ENCODE measurements around the gene PPIF.
A peak's percentile ranks its signal among the peaks of the same experiment; 100 is the strongest.

The PPIF gene

GRCh38 chr10:79372871-79373270 lies 25.6 kb downstream of the PPIF start (continued):
- TF ChIP-seq ZSCAN16 (tag by site-specific recombination; IDR thresholded peaks at IDR 0.05) = no peak
- no peak for TF ChIP-seq ZNF561 (tag by site-specific recombination; IDR thresholded peaks at IDR 0.05; ENCODE audit: borderline replicate concordance)
- no peak for TF ChIP-seq ZNF302 (tag by site-specific recombination; IDR thresholded peaks at IDR 0.05; ENCODE audit: low read depth)
- TF ChIP-seq, protein P1, sequence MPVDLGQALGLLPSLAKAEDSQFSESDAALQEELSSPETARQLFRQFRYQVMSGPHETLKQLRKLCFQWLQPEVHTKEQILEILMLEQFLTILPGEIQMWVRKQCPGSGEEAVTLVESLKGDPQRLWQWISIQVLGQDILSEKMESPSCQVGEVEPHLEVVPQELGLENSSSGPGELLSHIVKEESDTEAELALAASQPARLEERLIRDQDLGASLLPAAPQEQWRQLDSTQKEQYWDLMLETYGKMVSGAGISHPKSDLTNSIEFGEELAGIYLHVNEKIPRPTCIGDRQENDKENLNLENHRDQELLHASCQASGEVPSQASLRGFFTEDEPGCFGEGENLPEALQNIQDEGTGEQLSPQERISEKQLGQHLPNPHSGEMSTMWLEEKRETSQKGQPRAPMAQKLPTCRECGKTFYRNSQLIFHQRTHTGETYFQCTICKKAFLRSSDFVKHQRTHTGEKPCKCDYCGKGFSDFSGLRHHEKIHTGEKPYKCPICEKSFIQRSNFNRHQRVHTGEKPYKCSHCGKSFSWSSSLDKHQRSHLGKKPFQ (tag by site-specific recombination; IDR thresholded peaks at IDR 0.05) = no peak

- no peaks in the 10 kb centered on the region for H3K36me3 ChIP-seq (ENCODE audit: control insufficient read depth in 2 of 2, insufficient read depth in 1 of 2, low read length in 2 of 2)
- H3K4me3 ChIP-seq (ENCODE audit: low read depth, low read length) = no peak overlapping the region
- ChIA-PET POLR2A (interaction anchor here (0.7 to 1.1 kb wide), 3 partner anchors 25 to 113 kb away, joined by 3 read pairs; no protein-coding TSS in a partner anchor), CTCF (interaction anchor here (0.6 to 5.2 kb wide), 46 partner anchors 8 to 782 kb away, joined by 3 to 85 read pairs (median 5); no protein-coding TSS in a partner anchor)
- H3K27ac ChIP-seq (ENCODE audit: extremely low read depth, low read depth, low read length) = no peak overlapping the region
- no peaks in the 10 kb centered on the region for H3K4me1 ChIP-seq (ENCODE audit: control insufficient read depth, insufficient read depth, low read length)
- H3K9me3 ChIP-seq (ENCODE audit: control insufficient read depth, insufficient read depth, low read depth, low read length) = no peaks in the 10 kb centered on the region
- TF ChIP-seq ZNF214 (tag by site-specific recombination; IDR thresholded peaks at IDR 0.05; ENCODE audit: borderline replicate concordance) (no peak), ZNF501 (tag by site-specific recombination; IDR thresholded peaks at IDR 0.05) (no peak), ZNF658 (tag by site-specific recombination; IDR thresholded peaks at IDR 0.05) (no peak), KLF8 (tag by site-specific recombination; IDR thresholded peaks at IDR 0.05) (peak; percentile 34; the same call in 1 of the 2 replicates), KLF17 (tag by site-specific recombination; IDR thresholded peaks at IDR 0.05) (0 out of 2 replicates have a peak, but pooled peaks have one; percentile 24), BCL11A (tag by site-specific recombination; IDR thresholded peaks at IDR 0.05; ENCODE audit: low read depth) (no peak), ZFP69B (tag by site-specific recombination; IDR thresholded peaks at IDR 0.05) (no peak), ZNF24 (tag by site-specific recombination; IDR thresholded peaks at IDR 0.05) (no peak), ZNF654 (tag by site-specific recombination; IDR thresholded peaks at IDR 0.05; ENCODE audit: low read depth) (peak; percentile 92), ZNF114 (tag by site-specific recombination; IDR thresholded peaks at IDR 0.05) (no peak), ZFP37 (tag by site-specific recombination; IDR thresholded peaks at IDR 0.05) (0 out of 2 replicates have a peak, but pooled peaks have one; percentile 39), ZNF549 (tag by site-specific recombination; IDR thresholded peaks at IDR 0.05) (no peak), ZNF292 (tag by site-specific recombination; IDR thresholded peaks at IDR 0.05; ENCODE audit: borderline replicate concordance, low read depth) (no peak), ZBTB20 (tag by site-specific recombination; IDR thresholded peaks at IDR 0.05) (no peak), ZNF529 (tag by site-specific recombination; IDR thresholded peaks at IDR 0.05; ENCODE audit: insufficient replicate concordance) (no peak), OVOL3 (tag by site-specific recombination; IDR thresholded peaks at IDR 0.05) (no peak), ZNF248 (tag by site-specific recombination; IDR thresholded peaks at IDR 0.05) (no peak), KLF1 (tag by site-specific recombination; IDR thresholded peaks at IDR 0.05) (peak; percentile 29; the same call in 1 of the 2 replicates), ZNF621 (tag by site-specific recombination; IDR thresholded peaks at IDR 0.05) (no peak), ZNF2 (tag by site-specific recombination; IDR thresholded peaks at IDR 0.05) (peak; percentile 33; the same call in 1 of the 2 replicates), ZSCAN30 (tag by site-specific recombination; IDR thresholded peaks at IDR 0.05) (no peak; the same call in 1 of the 2 replicates), ZXDB (tag by site-specific recombination; IDR thresholded peaks at IDR 0.05) (no peak)
- TF ChIP-seq, protein P2, sequence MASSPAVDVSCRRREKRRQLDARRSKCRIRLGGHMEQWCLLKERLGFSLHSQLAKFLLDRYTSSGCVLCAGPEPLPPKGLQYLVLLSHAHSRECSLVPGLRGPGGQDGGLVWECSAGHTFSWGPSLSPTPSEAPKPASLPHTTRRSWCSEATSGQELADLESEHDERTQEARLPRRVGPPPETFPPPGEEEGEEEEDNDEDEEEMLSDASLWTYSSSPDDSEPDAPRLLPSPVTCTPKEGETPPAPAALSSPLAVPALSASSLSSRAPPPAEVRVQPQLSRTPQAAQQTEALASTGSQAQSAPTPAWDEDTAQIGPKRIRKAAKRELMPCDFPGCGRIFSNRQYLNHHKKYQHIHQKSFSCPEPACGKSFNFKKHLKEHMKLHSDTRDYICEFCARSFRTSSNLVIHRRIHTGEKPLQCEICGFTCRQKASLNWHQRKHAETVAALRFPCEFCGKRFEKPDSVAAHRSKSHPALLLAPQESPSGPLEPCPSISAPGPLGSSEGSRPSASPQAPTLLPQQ (tag by site-specific recombination; IDR thresholded peaks at IDR 0.05) = 0 out of 2 replicates have a peak, but pooled peaks have one; percentile 38
- TF ChIP-seq, protein P3, sequence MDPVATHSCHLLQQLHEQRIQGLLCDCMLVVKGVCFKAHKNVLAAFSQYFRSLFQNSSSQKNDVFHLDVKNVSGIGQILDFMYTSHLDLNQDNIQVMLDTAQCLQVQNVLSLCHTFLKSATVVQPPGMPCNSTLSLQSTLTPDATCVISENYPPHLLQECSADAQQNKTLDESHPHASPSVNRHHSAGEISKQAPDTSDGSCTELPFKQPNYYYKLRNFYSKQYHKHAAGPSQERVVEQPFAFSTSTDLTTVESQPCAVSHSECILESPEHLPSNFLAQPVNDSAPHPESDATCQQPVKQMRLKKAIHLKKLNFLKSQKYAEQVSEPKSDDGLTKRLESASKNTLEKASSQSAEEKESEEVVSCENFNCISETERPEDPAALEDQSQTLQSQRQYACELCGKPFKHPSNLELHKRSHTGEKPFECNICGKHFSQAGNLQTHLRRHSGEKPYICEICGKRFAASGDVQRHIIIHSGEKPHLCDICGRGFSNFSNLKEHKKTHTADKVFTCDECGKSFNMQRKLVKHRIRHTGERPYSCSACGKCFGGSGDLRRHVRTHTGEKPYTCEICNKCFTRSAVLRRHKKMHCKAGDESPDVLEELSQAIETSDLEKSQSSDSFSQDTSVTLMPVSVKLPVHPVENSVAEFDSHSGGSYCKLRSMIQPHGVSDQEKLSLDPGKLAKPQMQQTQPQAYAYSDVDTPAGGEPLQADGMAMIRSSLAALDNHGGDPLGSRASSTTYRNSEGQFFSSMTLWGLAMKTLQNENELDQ (tag by site-specific recombination; IDR thresholded peaks at IDR 0.05; ENCODE audit: low read depth) = no peak
- TF ChIP-seq, protein P4, sequence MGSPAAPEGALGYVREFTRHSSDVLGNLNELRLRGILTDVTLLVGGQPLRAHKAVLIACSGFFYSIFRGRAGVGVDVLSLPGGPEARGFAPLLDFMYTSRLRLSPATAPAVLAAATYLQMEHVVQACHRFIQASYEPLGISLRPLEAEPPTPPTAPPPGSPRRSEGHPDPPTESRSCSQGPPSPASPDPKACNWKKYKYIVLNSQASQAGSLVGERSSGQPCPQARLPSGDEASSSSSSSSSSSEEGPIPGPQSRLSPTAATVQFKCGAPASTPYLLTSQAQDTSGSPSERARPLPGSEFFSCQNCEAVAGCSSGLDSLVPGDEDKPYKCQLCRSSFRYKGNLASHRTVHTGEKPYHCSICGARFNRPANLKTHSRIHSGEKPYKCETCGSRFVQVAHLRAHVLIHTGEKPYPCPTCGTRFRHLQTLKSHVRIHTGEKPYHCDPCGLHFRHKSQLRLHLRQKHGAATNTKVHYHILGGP (tag by site-specific recombination; IDR thresholded peaks at IDR 0.05) = no peak
Measured at GRCh38 chr10:79374312-79375191, 27.3 kb downstream of the PPIF start.
